GM18907 (cell line): Measurements from ENCODE around the gene F11R.
"Not testable (repeated sequence)": the region's sequence is repeated elsewhere in the genome, so short reads cannot be mapped to it uniquely, and the experiment has no call there.

Source experiments
- ATAC-seq: cut with Tn5 transposase; IDR thresholded peaks from one replicate; pipeline ENCODE4 v1.9.1; 2021; ENCODE audit warnings: mild to moderate bottlenecking, moderate library complexity; ENCODE audit not compliant: unreplicated experiment

The F11R gene

DNA sequence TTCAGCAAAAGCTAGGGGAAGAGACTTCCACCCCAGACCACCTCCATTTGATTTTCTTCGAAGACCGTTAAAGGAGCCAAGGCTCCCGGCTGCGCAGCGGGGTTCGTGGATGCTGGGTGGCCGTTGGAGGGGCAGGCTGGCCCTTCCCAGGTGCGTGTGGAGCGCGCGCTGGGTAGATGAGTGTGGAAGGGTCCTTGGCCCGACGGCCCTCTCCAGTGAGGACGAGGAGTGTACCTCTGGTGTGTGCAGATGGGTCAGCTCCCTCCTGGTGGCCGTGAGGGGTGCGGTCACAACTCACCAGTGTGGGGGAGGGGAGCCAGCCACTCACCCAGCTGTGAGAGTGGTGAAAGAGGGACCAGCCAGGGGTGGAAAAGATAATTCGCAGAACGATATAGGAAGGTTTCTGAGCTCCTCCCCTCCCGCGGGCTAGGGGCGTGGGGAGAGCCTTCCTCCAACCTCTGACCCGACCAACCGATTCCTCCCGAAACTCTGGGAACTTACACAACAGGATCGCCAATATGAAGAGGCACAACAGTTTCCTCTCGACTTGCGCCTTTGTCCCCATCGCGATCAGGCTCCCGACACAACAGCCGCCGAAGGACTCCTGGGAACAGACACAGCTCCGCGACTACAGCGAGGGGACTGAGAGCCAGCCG lies at the start of gene F11R:
TSS of gene F11R (minus strand) at position 644 of the 656 bp plus-strand sequence. CDS start at position 565, 79 bp downstream.
- ATAC-seq, result peak; percentile 40

GRCh38 chr1:161069731-161070270 lies 48.8 kb upstream of the F11R start, which contains the start of gene ARHGAP30:
TSS of gene ARHGAP30 (minus strand) at chr1:161069891. CDS start at chr1:161069624, 267 bp downstream.
- ATAC-seq, result peak; percentile 87

DNA sequence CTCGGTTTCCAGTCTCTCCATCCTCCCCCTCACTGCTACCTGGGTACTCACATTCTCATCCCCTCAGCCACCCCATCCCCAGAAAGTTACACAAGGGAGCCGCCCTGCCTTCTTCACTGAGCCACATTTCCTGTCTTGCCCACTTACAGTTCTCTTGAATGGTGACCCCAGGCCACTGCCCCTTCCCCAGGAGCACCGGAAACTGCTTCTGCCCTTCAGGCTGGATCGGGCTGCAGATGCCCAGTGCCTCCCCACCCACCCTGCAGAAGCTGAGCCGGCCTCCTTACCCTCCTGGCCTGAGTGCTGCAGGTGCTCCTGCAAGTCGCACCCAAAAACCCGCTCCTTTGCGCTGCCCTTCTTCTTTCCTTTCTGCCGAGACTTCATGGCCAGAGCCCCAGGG lies 48.3 kb upstream of the F11R start:
- ATAC-seq, result peak; percentile 1

GRCh38 chr1:161068306-161069234 lies 47.6 kb upstream of the F11R start:
- ATAC-seq, result peak; percentile 62

DNA sequence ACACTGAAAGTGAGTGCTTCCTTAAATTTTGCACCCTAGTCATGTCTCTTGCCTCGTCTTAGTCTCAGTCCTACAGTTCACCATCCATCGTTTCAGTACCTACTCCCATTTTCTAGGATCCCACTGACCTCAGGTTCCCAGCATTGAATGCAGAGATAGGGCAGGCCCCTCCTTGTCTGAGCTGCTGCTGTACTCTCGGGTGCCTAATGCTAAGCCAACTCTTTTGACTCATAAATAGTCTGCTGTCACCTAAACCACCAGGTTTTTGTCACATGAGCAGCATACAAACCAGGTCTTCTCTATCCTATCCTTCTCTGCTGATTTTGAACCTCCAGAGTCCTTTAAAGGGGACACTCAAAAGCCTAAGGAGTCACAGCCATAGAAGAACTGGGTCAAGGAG lies 45.7 kb upstream of the F11R start:
- no peak for ATAC-seq

- not testable (repeated sequence) for ATAC-seq
Observed at GRCh38 chr1:161065681-161066080, 44.7 kb upstream of the F11R start.

DNA sequence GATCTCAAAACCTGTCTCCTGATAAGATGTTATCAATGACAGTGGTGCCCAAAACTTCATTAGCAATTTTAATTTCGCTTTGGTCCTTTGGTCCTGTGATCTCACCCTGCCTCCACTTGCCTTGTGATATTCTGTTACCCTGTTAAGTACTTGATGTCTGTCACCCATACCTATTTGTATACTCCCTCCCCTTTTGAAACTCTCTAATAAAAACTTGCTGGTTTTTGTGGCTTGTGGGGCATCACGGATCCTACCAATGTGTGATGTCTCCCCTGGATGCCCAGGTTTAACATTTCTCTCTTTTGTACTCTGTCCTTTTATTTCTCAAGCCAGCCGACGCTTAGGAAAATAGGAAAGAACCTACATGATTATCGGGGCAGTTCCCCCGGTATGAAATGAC lies 43.0 kb upstream of the F11R start:
- not testable (repeated sequence) for ATAC-seq

DNA sequence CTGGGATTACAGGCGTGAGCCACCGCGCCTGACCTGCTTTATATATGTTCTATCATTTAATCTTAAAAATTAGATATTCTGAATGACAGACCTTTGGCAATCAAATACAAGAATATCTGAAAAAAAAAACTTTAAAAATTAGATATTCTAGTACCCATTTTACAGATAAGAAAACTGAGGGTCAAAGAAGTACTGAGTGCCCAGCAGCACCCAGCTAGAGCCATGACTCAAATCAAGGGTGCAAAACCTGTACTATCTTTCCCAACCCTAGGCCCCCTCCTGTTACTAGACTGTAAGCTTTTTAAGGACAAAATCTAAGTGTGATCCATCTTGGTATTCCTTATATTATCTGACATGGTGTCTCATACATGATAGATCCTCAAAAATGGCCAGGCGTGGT lies 40.5 kb upstream of the F11R start:
- no peak for ATAC-seq

- ATAC-seq, result no peak
Observed at GRCh38 chr1:161059293-161059692, 38.3 kb upstream of the F11R start.

DNA sequence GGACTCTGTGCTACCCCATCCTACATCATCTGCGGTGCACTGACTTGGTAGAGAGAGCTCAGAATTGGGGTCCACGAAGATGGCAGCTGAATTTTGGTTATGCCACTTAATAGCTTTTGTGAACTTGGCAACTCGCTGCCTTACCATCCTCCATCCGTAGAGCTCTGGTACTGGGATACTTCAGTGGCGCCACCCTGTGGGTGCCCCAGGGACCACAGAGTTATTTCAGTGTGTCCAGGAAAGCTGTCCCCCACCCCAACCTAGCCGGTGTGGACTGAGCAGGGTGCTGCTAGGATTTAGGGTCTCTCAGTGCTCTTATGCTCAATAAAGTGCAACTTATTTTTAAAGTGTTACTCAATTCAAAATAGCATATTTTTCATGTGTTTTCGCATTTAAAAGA lies 33.9 kb upstream of the F11R start:
- no peak for ATAC-seq

DNA sequence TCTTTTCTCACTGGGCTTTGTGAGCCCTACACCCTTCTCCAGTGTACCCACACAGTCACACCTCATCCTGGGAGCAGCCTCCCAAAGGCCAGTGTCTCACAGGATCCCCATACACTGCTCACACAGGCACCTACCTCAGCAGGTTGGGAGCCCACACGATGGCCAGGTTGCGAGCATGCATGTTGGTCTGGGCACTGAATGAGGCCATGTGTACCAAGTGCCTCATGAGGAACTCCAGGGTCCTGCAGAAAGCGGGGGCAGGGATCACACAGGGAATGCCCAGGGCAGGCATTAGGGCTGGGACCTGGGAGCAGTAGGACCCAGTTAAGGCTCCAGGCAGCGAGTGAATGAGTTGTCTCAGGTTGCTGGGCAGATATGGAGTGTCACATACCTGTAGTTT lies 33.3 kb upstream of the F11R start:
- ATAC-seq, result no peak

DNA sequence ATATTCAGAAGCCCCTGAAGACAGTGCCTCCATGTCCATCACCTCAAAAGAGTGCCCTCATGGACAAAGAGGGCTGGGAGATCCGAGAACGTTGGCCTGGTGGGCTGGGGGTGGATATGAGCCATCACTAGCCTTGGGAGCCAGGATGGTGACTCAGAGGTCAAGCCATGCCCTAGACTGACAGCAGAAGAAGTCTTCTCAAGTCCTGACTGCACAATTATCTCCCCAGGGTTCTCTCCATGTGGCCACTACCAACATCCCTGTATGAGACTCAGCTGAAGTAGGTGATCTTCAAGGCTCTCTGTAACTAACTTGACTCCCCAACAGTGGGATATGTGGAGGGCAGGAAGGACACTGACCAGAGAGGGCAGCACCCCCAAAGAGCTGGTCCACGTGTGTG lies 31.9 kb upstream of the F11R start:
- ATAC-seq, result no peak

DNA sequence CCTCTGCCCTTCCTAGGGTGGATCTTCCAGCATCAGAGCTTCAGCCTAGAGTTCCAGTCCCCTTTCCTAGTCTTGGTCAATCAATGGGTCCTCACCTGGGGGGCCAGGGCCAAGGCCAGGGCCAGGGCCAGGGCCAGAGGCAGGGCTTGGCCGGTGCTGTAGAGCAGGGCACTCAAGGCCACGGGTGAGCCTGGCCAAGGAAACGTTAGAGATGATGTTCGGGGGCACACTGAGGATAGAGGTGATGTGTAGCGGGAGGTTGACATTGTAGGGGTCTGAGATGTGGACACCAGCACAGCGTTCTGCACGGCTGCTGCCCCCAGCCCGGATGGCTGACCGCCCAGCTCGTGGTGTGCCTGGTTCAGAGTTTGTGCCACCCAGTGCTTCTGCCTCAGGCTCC lies 30.3 kb upstream of the F11R start:
- no peak for ATAC-seq

DNA sequence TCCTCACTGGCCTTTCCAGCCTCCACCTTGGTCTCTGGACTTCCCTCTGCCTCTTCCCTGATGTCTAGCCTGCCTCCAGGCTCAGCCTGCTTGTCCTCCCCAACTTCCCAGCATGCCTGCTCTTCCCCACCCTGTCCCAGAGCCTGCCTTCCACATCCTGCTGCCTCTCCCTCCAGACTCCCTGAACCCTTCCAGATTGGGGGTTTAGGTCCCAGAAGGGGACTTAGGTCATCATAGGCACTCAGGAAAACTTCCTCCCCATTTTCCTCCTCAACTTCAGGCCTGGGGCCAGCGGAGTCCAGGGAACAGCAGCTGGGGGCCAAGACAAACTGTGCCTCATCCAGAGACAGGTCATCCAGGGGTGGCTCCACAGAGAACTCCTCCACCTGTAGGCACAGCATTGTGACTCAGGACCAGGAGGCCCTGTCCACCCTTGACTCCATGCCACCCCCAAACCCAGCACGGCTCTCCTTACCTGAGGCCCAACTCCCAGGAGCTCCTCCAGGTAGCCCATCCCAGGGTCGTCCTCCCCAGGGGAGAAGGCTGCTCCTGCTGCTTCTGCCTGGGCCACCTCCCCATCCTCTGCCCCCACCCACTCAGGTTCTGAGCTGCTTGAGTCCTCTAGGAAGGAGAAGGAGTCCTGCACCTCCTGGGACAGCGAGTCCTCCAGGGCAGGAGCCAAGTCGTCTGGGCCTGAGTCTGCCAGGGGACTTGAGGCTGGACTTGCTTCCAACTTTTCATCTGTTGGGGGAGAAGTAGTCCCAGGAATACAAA lies 28.2 kb upstream of the F11R start:
- no peak for ATAC-seq

DNA sequence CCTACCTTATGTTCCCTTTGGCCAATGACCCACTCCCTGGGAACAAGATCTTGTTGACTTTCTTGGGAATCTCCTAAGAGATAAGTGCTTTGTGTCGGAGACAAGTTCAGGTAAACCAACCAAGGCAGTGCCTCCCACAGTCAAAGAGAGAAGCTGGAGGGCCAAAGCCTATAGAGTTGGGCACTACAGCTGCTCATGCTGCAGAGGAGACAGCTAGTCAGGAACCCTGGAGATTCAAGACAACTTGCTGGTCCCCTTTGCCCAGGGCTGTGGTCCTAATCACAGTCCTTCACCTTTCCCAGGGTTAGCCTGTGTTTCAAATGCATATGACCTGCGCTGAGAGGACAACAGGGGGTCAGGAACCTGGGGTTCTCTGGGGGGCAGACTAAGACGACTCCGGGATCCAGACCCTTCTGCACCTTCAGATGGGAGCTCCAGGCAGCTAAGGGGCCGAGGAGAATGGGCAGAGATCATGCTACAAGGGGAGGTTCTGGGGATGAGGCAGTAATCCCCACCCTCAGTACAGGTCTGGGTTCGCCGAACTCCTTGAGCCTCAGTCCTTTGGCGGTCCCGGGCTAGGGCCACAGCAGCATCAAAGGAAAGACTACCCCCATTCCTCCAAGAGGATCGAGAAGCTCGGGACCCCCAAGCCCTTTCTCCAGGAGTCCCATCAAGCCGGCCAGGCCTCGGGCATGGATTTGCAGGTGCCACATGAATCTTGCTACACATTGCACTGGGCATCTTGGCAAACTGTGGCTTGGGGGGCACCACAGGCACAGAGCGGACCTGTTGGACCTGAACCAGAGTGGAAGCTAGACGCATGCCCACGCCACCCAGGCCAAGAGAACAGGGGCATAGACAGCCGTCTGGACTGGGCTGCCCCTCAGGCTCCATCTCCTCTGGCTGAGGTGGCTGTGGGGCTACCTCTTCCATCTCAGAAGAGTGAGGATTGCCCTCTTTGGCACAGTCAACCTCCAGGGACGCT lies 26.8 kb upstream of the F11R start:
- ATAC-seq, result no peak

DNA sequence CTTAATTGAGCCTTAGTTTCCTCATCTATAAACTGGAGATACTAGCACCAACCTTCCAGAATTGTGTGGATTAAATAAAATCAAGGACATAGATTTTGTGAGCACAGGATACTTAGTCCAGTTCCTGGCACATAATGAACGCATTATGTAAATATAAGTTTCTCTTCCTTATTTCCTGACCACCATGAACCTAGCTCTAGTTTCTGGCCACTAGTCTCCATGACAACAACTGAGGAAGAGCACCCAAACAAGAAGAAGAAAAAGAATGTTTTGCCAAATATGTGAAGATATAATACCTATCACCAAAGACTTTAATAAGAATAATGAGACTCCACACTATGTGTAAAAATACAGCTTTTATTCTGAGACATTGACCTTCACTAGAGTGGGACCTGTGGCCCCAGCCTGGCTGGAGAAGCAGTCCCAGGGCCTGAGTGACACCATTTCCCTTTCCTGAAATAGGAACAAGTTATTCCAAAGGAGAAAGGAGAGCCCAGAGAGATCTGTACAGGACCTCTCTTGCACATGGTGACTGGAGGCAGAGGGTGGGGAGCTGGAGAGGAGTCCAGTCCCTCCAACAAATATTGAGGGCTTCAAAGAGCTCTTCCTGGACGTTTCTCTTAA lies 25.8 kb upstream of the F11R start:
- peak; percentile 40 for ATAC-seq

DNA sequence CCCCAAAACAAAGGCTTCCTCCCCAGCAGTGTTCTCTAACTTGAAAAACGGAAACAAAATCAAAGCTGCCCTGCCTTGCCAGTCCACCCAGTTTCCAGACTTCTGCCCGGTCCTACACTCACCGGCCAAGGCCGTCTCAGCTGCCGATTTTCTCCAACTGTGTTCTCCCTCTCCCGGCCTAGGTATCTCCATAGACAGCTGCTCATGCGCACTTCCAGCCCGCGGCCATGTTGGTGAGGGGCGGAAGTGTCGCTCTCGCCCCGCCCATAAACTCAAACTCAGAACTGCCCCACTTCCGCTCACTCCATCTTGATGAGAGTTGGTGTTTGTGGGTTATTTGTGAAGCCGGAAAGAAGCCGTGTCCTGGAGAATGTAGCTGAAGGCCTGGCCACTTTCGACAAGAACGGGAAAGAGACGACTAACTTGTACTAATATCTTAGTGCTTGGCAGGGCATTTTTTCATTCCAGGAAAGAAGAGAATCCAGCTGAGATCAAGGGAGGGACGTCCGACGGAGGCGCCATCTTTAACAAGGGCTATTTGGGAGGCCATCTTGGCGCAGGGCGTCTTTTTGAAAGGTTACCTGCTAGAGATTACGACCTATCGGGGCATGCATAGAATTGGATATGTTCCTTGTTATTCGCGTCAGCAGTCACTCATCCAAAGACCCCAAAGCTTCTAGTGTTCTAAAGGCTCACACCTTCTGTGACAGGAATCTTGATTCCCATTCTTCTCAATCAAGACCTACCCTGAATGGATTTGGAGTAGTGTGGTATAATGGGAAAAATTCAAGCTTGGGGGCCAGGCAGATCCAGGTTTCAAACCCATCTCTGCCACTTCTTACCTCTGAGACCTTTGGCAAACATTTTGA lies 25.0 kb upstream of the F11R start, which contains the start of gene USF1:
TSS of gene USF1 (minus strand) at position 242 of the 869 bp plus-strand sequence. CDS start 2,702 bp downstream, outside the sequence.
- ATAC-seq, result peak; percentile 65
